Liver (tissue), 3 donors: ENCODE measurements around the gene ATF2.

Source experiments
- ATF3 ChIP-seq: IDR thresholded peaks from 2 replicates; pipeline ENCODE4 v1.6.1; 2016; ENCODE audit warnings: antibody characterized with exemption
- CTCF ChIP-seq: fragments of 150-350 bp; IDR thresholded peaks from 2 replicates; pipeline ENCODE4 v1.5.1; 2017; ENCODE audit warnings: improper control_type of control experiment, low read depth, low read length; ENCODE audit not compliant: missing input control
- FOXA1 ChIP-seq: IDR thresholded peaks from 2 replicates; pipeline ENCODE4 v1.6.1; 2016; ENCODE audit warnings: antibody characterized with exemption
- GABPA ChIP-seq, 2 donors: IDR thresholded peaks in 1 of 2; conservative IDR thresholded peaks in 1 of 2; 2 replicates each; pipeline ENCODE4 v1.6.1; 2016; ENCODE audit warnings: antibody characterized with exemption in 2 of 2, mild to moderate bottlenecking in 1 of 2, moderate library complexity in 1 of 2
- JUND ChIP-seq, 2 donors: IDR thresholded peaks; 2 replicates each; pipeline ENCODE4 v1.6.1; 2016; ENCODE audit warnings: antibody characterized with exemption in 2 of 2
- MAX ChIP-seq: IDR thresholded peaks from 2 replicates; pipeline ENCODE4 v1.6.1; 2016; ENCODE audit warnings: antibody characterized with exemption
- NR2F2 ChIP-seq: IDR thresholded peaks from 2 replicates; pipeline ENCODE4 v1.6.1; 2016; ENCODE audit warnings: antibody characterized with exemption
- RAD21 ChIP-seq, 2 donors: IDR thresholded peaks; 2 replicates each; pipeline ENCODE4 v1.6.1; 2016; ENCODE audit warnings: antibody characterized with exemption in 2 of 2, mild to moderate bottlenecking in 2 of 2
- SP1 ChIP-seq: IDR thresholded peaks from 2 replicates; pipeline ENCODE4 v1.6.1; 2018; ENCODE audit warnings: antibody characterized with exemption, mild to moderate bottlenecking
- TAF1 ChIP-seq: conservative IDR thresholded peaks from 2 replicates; pipeline ENCODE4 v1.6.1; 2016; ENCODE audit warnings: antibody characterized with exemption, mild to moderate bottlenecking
- YY1 ChIP-seq: IDR thresholded peaks from 2 replicates; pipeline ENCODE4 v1.6.1; 2016; ENCODE audit warnings: antibody characterized with exemption, mild to moderate bottlenecking
- ZBTB33 ChIP-seq: IDR thresholded peaks from 2 replicates; pipeline ENCODE4 v1.6.1; 2016; ENCODE audit warnings: antibody characterized with exemption
- donor health status: healthy.
- donor health status: healthy.

- TF ChIP-seq YY1 (no peak), CTCF (no peak), MAX (no peak), NR2F2 (no peak), JUND (IDR thresholded peaks at IDR 0.05) (no peak), ZBTB33 (no peak), SP1 (no peak), GABPA (IDR thresholded peaks at IDR 0.05 in 1 of 2, conservative IDR thresholded peaks at IDR 0.05 in 1 of 2) (no peak), FOXA1 (no peak), TAF1 (no peak), RAD21 (IDR thresholded peaks at IDR 0.05) (no peak), ATF3 (no peak)
Observed at GRCh38 chr2:175147186-175147585, 20.8 kb downstream of the ATF2 start.
